ENCODE measurements around the gene HS6ST1.

HS6ST1 gene

GRCh38 chr2:128234613-128235012, 84.1 kb downstream of the HS6ST1 start:
- DNase-seq, result no peak

- no peak for DNase-seq
These were observed 84.8 kb downstream of the HS6ST1 start for GRCh38 chr2:128233790-128234395.

- peak; percentile 94 for DNase-seq
These were observed 85.5 kb downstream of the HS6ST1 start for GRCh38 chr2:128232965-128233789.

DNA sequence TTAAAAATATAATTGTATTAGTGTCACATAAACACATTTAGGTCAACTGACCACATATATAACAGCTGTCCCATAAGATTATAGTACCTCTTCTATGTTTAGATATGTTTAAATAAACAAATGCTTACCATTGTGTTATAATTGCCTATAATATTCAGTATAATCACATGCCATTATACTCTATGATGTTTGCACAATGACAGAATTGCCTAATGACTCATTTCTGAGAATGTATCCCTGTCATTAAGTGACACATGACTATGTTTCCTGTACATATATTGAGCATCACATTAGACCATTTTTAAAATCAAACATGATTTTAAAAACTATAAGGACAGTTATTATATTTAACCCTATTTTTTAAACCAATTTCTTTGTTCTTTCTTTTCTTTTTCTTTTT, 89.8 kb downstream of the HS6ST1 start:
- no peak for DNase-seq

- DNase-seq, result no peak
These were observed 90.8 kb downstream of the HS6ST1 start for GRCh38 chr2:128227862-128228261.

- DNase-seq, result no peak
These were observed 98.8 kb downstream of the HS6ST1 start for GRCh38 chr2:128219891-128220290.

- DNase-seq, result no peak
These were observed 101.0 kb downstream of the HS6ST1 start for GRCh38 chr2:128217671-128218070.

DNA sequence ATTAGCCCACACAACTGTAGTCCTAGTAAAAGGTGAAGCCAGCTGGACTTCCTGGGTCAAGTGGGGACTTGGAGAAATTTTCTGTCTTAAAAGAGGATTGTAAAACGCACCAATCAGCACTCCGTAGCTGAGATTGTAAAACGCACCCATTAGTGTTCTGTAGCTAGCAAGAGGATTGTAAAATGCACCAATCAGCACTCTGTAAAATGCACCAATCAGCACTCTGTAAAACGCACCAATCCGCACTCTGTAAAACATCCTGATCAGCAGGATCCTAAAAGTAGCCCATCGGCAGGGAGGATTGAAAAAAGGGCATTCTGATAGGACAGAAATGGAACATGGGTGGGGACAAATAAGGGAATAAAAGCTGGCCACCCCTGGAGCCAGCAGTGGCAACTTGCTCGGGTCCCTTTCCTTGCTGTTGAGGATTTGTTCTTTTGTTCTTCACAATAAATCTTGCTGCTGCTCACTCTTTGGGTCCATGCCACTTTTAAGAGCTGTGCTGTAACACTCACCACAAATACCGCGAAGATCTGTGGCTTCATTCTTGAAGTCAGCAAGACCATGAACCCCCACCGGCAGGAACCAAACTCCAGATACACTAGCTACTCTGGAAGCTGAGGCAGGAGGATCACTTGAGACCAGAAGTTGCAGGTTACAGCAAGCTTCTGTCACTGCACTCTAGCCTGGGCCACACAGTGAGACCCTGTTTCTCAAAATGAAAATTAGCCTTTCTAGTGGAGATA, 102.6 kb downstream of the HS6ST1 start:
- DNase-seq, result no peak
